Measurements from ENCODE around the gene RAB36. TPM values are rescaled to one million over a fixed set of nuclear protein-coding genes. Genes with fewer than 3 reads are reported as not detected.

Gene RAB36
- total RNA-seq, 2 experiments from 2014 or later: 0.20 to 0.22 TPM

DNA sequence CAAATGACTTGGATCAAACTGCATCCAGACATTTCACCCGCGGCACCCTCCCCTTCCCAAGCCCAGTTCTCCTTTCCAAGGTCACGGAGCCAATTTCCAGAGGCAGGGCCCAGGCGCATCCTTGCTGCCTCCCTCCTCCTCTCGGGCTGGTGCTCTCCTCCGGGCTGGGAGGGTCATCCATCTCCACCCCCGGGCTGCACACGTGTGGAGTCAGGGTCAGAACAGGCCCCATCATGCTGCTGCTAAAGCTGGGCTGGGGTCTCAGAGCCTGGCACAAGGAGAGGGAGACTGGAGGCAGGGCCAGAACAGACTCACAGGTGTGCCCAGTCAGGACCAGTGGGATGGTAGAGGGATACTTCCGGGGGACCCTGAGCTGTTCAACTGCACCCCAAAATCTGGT is 17.5 kb upstream of the RAB36 start:
- ChIA-PET POLR2A (no interaction called here), CTCF (interaction anchor here (0.6 to 10.8 kb wide), 15 partner anchors 8 to 318 kb away, joined by 3 to 274 read pairs (median 4); partner anchors contain the start of gene GNAZ)
- Mint-ChIP-seq H3K4me1 (ENCODE audit: low read depth) (no peaks in the 10 kb centered on the region), H3K9me3 (no peaks in the 10 kb centered on the region), H3K27me3 (no peaks in the 10 kb centered on the region), H3K36me3 (ENCODE audit: low read depth) (no peaks in the 10 kb centered on the region), H3K4me3 (no peak overlapping the region), H3K27ac (no peak overlapping the region)
- no peak for DNase-seq
- ATAC-seq: no peak
- intact Hi-C loops (cut with micrococcal nuclease): loop anchor here (1.0 kb wide), 1 partner anchor 168 kb away; no protein-coding TSS in a partner anchor
- TF ChIP-seq, protein P1, sequence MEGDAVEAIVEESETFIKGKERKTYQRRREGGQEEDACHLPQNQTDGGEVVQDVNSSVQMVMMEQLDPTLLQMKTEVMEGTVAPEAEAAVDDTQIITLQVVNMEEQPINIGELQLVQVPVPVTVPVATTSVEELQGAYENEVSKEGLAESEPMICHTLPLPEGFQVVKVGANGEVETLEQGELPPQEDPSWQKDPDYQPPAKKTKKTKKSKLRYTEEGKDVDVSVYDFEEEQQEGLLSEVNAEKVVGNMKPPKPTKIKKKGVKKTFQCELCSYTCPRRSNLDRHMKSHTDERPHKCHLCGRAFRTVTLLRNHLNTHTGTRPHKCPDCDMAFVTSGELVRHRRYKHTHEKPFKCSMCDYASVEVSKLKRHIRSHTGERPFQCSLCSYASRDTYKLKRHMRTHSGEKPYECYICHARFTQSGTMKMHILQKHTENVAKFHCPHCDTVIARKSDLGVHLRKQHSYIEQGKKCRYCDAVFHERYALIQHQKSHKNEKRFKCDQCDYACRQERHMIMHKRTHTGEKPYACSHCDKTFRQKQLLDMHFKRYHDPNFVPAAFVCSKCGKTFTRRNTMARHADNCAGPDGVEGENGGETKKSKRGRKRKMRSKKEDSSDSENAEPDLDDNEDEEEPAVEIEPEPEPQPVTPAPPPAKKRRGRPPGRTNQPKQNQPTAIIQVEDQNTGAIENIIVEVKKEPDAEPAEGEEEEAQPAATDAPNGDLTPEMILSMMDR (IDR thresholded peaks at IDR 0.05): no peak

DNA sequence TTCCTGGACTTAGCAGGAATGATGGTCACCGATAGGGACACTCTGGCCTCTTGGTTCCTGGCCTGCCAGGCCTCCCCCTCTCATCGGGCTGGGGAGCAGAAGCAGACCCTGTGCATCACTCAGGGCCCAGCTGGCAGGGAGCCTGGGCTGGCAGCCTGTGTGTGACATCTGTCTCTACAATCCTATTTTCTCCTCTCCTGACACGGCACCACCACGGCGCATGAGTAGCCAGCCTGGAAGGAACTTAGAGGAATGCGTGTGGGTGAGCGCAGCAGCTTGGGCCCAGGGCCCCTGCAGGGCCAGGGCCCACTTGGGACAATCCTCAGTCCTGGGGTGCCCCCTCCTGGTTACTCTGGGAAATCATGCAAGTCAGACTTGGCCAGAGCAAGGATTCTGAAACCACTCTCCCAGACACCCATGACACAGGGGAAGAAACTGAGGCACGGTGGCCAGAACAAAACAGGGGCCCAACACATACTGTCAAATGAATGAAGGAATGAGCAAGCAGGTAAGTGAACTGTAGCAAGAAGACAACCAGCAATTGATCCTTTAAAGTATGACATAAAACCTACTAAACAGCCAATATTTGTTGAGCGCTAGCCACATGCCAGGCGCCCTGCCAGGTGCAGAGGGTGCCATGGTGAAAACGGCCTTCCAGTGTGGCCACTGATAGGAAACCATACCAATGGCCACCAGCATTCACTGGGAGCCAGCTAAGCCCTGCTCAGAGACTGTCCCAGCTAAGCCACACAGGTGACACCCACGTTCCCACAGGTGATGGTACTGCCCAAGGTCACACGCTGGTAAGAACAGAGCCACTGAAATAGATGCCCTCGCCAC is 16.8 kb upstream of the RAB36 start:
- Mint-ChIP-seq H3K4me1 (ENCODE audit: low read depth) (no peaks in the 10 kb centered on the region), H3K27ac (no peak overlapping the region), H3K36me3 (ENCODE audit: low read depth) (no peaks in the 10 kb centered on the region), H3K9me3 (no peaks in the 10 kb centered on the region), H3K4me3 (no peak overlapping the region), H3K27me3 (no peaks in the 10 kb centered on the region)
- intact Hi-C loops (cut with micrococcal nuclease): loop anchor here (1.0 kb wide), 1 partner anchor 169 kb away; no protein-coding TSS in a partner anchor
- TF ChIP-seq, protein P1 (IDR thresholded peaks at IDR 0.05): peak; percentile 76
- ATAC-seq: peak; percentile 93
- ChIA-PET CTCF (interaction anchor here (0.6 to 10.8 kb wide), 17 partner anchors 9 to 319 kb away, joined by 3 to 274 read pairs (median 4); partner anchors contain the start of genes GNAZ and RAB36), POLR2A (no interaction called here)
- DNase-seq: peak; percentile 80

DNA sequence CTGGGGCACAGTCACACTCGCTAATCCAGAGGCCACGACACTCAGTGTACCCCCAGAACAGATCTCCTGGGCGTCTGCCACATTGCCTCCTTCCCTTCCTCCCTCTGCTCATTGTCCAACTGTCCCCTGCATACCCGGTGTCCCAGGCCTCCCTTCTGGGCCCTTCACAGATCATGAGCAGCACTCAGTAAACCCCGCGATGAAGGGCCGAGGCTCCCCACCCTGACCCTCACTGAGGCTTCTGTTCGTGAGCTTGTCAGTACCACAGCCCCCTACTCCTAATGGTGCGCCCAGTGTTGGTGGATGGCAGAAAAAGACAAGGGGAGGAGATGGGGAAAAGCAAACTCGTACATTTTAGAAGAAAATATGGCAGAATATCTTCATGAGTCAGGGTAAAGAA is 16.1 kb upstream of the RAB36 start:
- CTCF ChIA-PET: interaction anchor here (1.2 to 10.8 kb wide), 6 partner anchors 9 to 319 kb away, joined by 3 to 274 read pairs (median 4); partner anchors contain the start of gene RAB36
- Mint-ChIP-seq H3K9me3 (no peaks in the 10 kb centered on the region), H3K36me3 (ENCODE audit: low read depth) (no peaks in the 10 kb centered on the region), H3K27me3 (no peaks in the 10 kb centered on the region), H3K4me1 (ENCODE audit: low read depth) (no peaks in the 10 kb centered on the region), H3K4me3 (no peak overlapping the region), H3K27ac (no peak overlapping the region)
- TF ChIP-seq, protein P1 (IDR thresholded peaks at IDR 0.05): no peak
- POLR2A ChIA-PET: no interaction called here
- intact Hi-C loops (cut with micrococcal nuclease): no loop called here
- DNase-seq: no peak
- no peak for ATAC-seq

DNA sequence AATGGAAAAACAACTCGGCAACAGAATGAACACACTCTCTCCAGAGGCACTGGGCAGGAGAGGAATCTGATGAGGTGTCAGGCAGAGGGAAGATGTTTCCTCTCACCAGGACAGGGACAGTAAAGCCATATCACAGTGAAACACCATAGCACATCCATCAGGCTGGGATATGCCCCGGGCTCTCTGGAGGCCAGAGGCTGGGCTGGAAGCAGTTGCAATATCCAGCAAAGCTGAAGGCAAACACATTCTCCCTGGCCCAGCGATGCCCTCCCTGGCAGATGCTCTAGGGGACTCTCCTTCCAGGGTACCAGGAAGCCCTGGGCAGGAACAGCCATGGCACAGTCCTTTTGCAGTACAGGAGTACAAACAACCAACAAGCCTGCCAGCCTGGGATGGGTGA is 14.6 kb upstream of the RAB36 start:
- no peak for DNase-seq
- Mint-ChIP-seq H3K9me3 (no peaks in the 10 kb centered on the region), H3K4me1 (ENCODE audit: low read depth) (peaks cover 1% of the 10 kb centered on the region), H3K27ac (no peak overlapping the region), H3K4me3 (no peak overlapping the region), H3K27me3 (no peaks in the 10 kb centered on the region), H3K36me3 (ENCODE audit: low read depth) (no peaks in the 10 kb centered on the region)
- TF ChIP-seq, protein P1 (IDR thresholded peaks at IDR 0.05): no peak
- no peak for ATAC-seq
- intact Hi-C loops (cut with micrococcal nuclease): no loop called here
- ChIA-PET POLR2A (no interaction called here), CTCF (interaction anchor here (10.8 kb wide), 1 partner anchor 173 kb away, joined by 274 read pairs; no protein-coding TSS in a partner anchor)

DNA sequence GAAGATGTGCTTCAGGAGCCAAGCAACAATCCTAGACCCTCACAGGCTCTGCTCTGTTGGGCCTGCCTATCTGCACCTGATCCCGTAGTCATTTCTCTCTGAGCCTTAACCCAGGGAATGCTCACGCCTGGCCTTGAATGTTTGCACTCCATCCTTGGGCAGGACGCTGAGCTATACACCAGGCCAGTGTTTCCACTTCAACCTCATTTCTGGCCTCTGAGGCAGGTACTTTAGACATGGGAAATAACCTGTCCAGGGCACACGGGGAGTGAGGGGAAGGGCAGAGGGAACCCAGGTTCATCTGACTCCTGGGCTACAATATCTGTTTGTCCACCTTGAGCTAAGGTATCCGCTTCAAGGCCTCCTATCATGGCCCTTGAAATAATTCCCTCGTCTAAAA is 13.3 kb upstream of the RAB36 start:
- Mint-ChIP-seq H3K27ac (no peak overlapping the region), H3K4me1 (ENCODE audit: low read depth) (peaks cover 12% of the 10 kb centered on the region), H3K36me3 (ENCODE audit: low read depth) (no peaks in the 10 kb centered on the region), H3K4me3 (no peak overlapping the region), H3K9me3 (no peaks in the 10 kb centered on the region), H3K27me3 (no peaks in the 10 kb centered on the region)
- ChIA-PET POLR2A (interaction anchor here (0.7 kb wide), 1 partner anchor 11 kb away, joined by 3 read pairs; no protein-coding TSS in a partner anchor), CTCF (interaction anchor here (1.0 to 10.8 kb wide), 4 partner anchors 10 to 284 kb away, joined by 3 to 274 read pairs (median 3); no protein-coding TSS in a partner anchor)
- DNase-seq (no peak), ATAC-seq (no peak)
- intact Hi-C loops (cut with micrococcal nuclease): no loop called here
- TF ChIP-seq, protein P1 (IDR thresholded peaks at IDR 0.05): no peak

Data from activated CD8-positive, alpha-beta T cell treated with anti-CD3 and anti-CD28 coated beads for 36 hours (primary cell).